Neutrophil (primary cell): ENCODE results near the gene CFAP99.

Source experiments
- H3K27ac ChIP-seq: fragments of 200-600 bp; sonication (generic); 2 replicates; pipeline ENCODE4 v1.5.1; 2016; ENCODE audit warnings: mild to moderate bottlenecking, moderate library complexity
- H3K27me3 ChIP-seq: fragments of 200-600 bp; sonication (generic); 2 replicates; pipeline ENCODE4 v1.6.0; 2016; ENCODE audit warnings: mild to moderate bottlenecking
- H3K36me3 ChIP-seq: fragments of 200-600 bp; sonication (generic); 2 replicates; pipeline ENCODE4 v1.5.1; 2017
- H3K4me1 ChIP-seq, 2 experiments: fragments of 200-600 bp in 1 of 2; sonication (generic) in 1 of 2; 1 replicate in 1 of 2; 2 replicates in 1 of 2; pipeline versions ENCODE4 v1.5.1 to v1.6.1; 2013 to 2016; ENCODE audit warnings: low read depth in 1 of 2, low read length in 1 of 2, mild to moderate bottlenecking in 1 of 2, moderate library complexity in 1 of 2; ENCODE audit not compliant: control insufficient read depth in 1 of 2, insufficient read depth in 1 of 2
- H3K4me3 ChIP-seq, 2 experiments: fragments of 200-600 bp in 1 of 2; sonication (generic) in 1 of 2; 1 replicate in 1 of 2; 2 replicates in 1 of 2; pipeline ENCODE4 v1.5.1; 2013 to 2016; ENCODE audit warnings: low read depth in 1 of 2, low read length in 1 of 2, mild to moderate bottlenecking in 1 of 2, moderate library complexity in 1 of 2
- H3K9me3 ChIP-seq: fragments of 200-600 bp; sonication (generic); 2 replicates; pipeline ENCODE4 v1.5.1; 2016
- CTCF ChIP-seq: fragments of 200-600 bp; sonication (generic); IDR thresholded peaks from 2 replicates; pipeline ENCODE4 v1.5.1; 2016; ENCODE audit warnings: antibody characterized with exemption

The CFAP99 gene

GRCh38 chr4:2424581-2424980 is 5.8 kb downstream of the CFAP99 start:
- no peak for TF ChIP-seq CTCF
- no peaks in the 10 kb centered on the region for H3K9me3 ChIP-seq
- H3K27me3 ChIP-seq: peaks cover 36% of the 10 kb centered on the region
- H3K27ac ChIP-seq: no peak overlapping the region
- H3K4me1 ChIP-seq: peaks cover under 1 to 1% of the 10 kb centered on the region in 2 experiments
- H3K4me3 ChIP-seq: no peak overlapping the region
- no peaks in the 10 kb centered on the region for H3K36me3 ChIP-seq

- no peak for TF ChIP-seq CTCF
- Histone ChIP-seq H3K27ac (no peak overlapping the region), H3K4me3 (no peak overlapping the region), H3K9me3 (no peaks in the 10 kb centered on the region), H3K27me3 (peaks cover 26% of the 10 kb centered on the region), H3K36me3 (no peaks in the 10 kb centered on the region), H3K4me1 (no peaks in the 10 kb centered on the region)
Measured at GRCh38 chr4:2425386-2426068, 6.8 kb downstream of the CFAP99 start.

GRCh38 chr4:2426069-2426397 is 7.3 kb downstream of the CFAP99 start:
- Histone ChIP-seq H3K36me3 (no peaks in the 10 kb centered on the region), H3K27ac (no peak overlapping the region), H3K4me1 (no peaks in the 10 kb centered on the region), H3K27me3 (peaks cover 21% of the 10 kb centered on the region), H3K4me3 (no peak overlapping the region), H3K9me3 (no peaks in the 10 kb centered on the region)
- TF ChIP-seq CTCF: no peak

DNA sequence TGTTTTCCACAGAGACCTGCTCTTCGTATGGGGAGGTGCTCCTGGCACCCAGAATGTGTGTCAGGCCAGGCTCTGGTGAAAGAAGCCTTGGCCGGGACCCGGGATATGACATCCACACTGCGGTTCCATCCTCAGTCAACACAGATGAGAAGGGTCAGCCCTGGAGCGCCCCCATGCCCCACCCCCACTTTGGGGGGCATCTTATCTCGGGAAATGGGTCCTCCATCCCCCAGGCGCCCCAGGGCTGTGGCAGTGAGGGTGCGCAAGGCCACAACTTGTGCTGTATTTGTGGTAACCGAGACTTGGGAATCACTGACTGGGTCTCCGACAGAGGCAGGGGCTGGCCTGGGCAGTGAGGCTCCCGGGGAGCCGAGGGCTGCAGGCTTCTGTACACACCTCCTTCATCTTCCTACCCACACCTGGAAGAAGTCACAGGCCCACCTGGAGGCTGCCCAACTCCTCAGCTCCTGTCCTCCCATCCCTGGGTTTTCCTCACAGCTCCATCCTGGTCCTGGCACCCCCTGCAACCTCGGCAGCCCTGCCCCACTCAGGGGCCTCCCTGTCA is 8.0 kb downstream of the CFAP99 start:
- Histone ChIP-seq H3K4me3 (no peak overlapping the region), H3K36me3 (no peaks in the 10 kb centered on the region), H3K27ac (no peak overlapping the region), H3K9me3 (no peaks in the 10 kb centered on the region), H3K27me3 (peaks cover 13% of the 10 kb centered on the region), H3K4me1 (no peaks in the 10 kb centered on the region)
- no peak for TF ChIP-seq CTCF

DNA sequence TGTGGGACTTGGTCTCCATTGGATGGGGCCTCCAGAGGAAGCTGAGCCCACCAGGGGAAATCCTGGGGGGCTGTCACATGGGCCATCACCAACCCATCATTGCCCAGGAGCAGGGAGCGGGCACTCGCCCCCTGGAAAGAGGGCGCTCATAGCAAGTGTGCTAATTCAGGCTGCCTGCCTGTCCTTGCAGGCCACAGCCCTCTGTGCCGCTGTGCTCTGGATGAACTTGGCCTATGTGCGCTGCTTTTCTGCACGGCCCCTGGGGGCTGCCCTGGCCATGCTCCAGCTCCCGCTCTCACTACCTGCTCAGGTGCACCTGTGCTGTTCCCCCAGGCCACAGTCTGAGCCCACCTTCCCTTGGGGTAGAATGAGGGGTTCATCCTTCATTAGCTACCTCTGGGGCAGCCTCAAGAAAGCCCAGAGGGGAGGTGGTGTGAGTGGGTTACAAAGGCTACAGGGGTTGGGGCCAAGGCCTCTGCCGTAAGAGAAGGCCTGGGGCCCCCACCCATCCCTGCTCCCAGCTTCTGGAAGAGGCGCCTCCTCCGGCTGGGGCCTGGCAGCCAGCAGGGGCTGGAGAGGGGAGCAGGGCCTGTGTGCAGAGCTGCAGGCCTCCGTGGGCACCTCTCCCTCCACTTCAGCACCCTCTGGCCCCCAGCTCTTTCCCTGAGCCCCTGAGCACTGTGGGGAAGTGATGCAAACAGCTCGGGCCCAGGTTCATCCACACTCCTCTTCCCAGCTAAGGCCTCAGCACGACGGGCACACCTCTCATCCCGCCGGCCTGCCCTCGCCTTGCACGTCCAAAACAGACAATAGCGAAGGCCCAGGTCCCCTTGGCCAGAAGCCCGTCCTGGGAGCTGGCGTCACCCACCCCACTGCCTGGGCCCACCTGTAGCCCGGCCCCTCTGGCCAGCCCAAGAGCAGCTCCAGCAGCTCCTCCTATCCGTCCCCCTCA is 8.9 kb downstream of the CFAP99 start:
- no peaks in the 10 kb centered on the region for H3K4me1 ChIP-seq
- peaks cover 5% of the 10 kb centered on the region for H3K27me3 ChIP-seq
- TF ChIP-seq CTCF: no peak
- H3K27ac ChIP-seq: no peak overlapping the region
- H3K36me3 ChIP-seq: no peaks in the 10 kb centered on the region
- no peaks in the 10 kb centered on the region for H3K9me3 ChIP-seq
- H3K4me3 ChIP-seq: no peak overlapping the region
